Effector memory CD8-positive, alpha-beta T cell (primary cell): ENCODE measurements around the gene LDLRAD3.
"Not testable (repeated sequence)": the region's sequence is repeated elsewhere in the genome, so short reads cannot be mapped to it uniquely, and the experiment has no call there.

Experiments
- ATAC-seq: fragments of 150-1000 bp; cut with Tn5 transposase; replicated peaks from 2 replicates; pipeline ENCODE4 v1.10.0; 2021; ENCODE audit warnings: mild to moderate bottlenecking, moderate library complexity
- DNase-seq, 3 experiments: peaks; one replicate each; pipeline ENCODE4 v3.0.0; 2021
- H3K27ac Mint-ChIP-seq, 2 donors: one replicate each; pipeline ENCODE4 v1.8.0; 2022; ENCODE audit warnings: mild to moderate bottlenecking in 2 of 2, mixed read lengths in 2 of 2, moderate library complexity in 2 of 2
- H3K27me3 Mint-ChIP-seq, 2 donors: one replicate each; pipeline ENCODE4 v1.8.0; 2022; ENCODE audit warnings: mixed read lengths in 2 of 2
- H3K36me3 Mint-ChIP-seq: one replicate; pipeline ENCODE4 v1.8.0; 2022; ENCODE audit warnings: mild to moderate bottlenecking, moderate library complexity, mixed read lengths; ENCODE audit not compliant: insufficient read depth
- H3K4me1 Mint-ChIP-seq, 2 donors: one replicate each; pipeline ENCODE4 v1.8.0; 2022; ENCODE audit warnings: low read depth in 2 of 2, mixed read lengths in 2 of 2
- H3K4me3 Mint-ChIP-seq, 2 donors: one replicate each; pipeline ENCODE4 v1.8.0; 2022; ENCODE audit warnings: mild to moderate bottlenecking in 2 of 2, mixed read lengths in 2 of 2, moderate library complexity in 2 of 2
- H3K9me3 Mint-ChIP-seq, 2 donors: one replicate each; pipeline ENCODE4 v1.8.0; 2022; ENCODE audit warnings: mixed read lengths in 2 of 2

Gene LDLRAD3

DNA sequence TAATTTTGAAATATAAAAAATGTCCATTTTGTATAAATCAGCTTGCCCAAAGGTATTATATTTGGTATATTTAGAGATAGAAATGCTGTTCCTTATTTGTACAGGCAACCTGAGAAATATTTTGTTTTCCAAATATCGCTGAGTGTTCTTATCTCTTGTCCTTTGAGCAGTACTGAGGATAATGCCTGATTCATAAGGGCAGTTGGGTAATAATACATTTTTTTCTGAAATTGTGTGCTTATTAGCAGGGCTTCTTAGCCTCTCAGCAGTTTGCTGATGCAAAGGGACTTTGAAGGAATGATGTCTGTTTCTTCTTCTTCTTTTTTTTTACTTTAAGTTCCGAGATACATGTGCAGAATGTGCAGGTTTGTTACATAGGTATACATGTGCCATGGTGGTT lies 69.1 kb downstream of the LDLRAD3 start:
- no peak overlapping the region for H3K4me3 Mint-ChIP-seq

DNA sequence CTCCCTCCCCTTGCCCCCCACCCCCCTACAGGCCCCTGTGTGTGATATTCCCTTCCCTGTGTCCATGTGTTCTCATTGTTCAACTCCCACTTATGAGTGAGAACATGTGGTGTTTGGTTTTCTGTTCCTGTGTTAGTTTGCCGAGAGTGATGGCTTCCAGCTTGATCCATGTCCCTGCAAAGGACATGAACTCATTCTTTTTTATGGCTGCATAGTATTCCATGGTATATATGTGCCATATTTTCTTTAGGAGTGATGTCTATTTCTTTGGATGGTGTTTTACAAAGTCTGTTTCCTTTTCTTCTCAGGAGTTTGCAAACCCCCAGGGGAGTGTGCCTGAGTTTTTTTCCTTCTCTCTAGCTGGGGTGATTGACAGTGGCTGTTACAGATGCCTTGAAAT lies 69.6 kb downstream of the LDLRAD3 start:
- H3K27me3 Mint-ChIP-seq, result peaks cover 19 to 30% of the 10 kb centered on the region in 2 donors
- H3K4me3 Mint-ChIP-seq, H3K4me1 Mint-ChIP-seq, H3K9me3 Mint-ChIP-seq, ATAC-seq, H3K36me3 Mint-ChIP-seq, DNase-seq, H3K27ac Mint-ChIP-seq: not testable (repeated sequence)

More for the DNA sequence above, 69.1 kb downstream of the LDLRAD3 start:
- peaks cover 17 to 29% of the 10 kb centered on the region in 2 donors for H3K27me3 Mint-ChIP-seq
- no peaks in the 10 kb centered on the region for H3K9me3 Mint-ChIP-seq
- DNase-seq, result no peak
- no peak for ATAC-seq
- H3K27ac Mint-ChIP-seq, result no peak overlapping the region
- H3K4me1 Mint-ChIP-seq, result peaks cover 0 to 1% of the 10 kb centered on the region in 2 donors
- no peaks in the 10 kb centered on the region for H3K36me3 Mint-ChIP-seq

- DNase-seq, result no peak
Observed at GRCh38 chr11:36013950-36014897, 70.4 kb downstream of the LDLRAD3 start.

GRCh38 chr11:36014898-36015665 lies 71.2 kb downstream of the LDLRAD3 start:
- peaks cover 0 to 1% of the 10 kb centered on the region in 2 donors for H3K4me1 Mint-ChIP-seq
- no peak for DNase-seq
- H3K36me3 Mint-ChIP-seq, result no peaks in the 10 kb centered on the region
- ATAC-seq, result no peak
- H3K27me3 Mint-ChIP-seq, result peaks cover 28 to 35% of the 10 kb centered on the region in 2 donors
- no peaks in the 10 kb centered on the region for H3K9me3 Mint-ChIP-seq
- H3K4me3 Mint-ChIP-seq, result no peak overlapping the region
- H3K27ac Mint-ChIP-seq, result no peak overlapping the region

More at GRCh38 chr11:36013950-36014897, 70.4 kb downstream of the LDLRAD3 start:
- H3K9me3 Mint-ChIP-seq, result no peaks in the 10 kb centered on the region
- no peaks in the 10 kb centered on the region for H3K36me3 Mint-ChIP-seq
- no peak overlapping the region for H3K27ac Mint-ChIP-seq
- peaks cover 27 to 31% of the 10 kb centered on the region in 2 donors for H3K27me3 Mint-ChIP-seq
- no peak overlapping the region for H3K4me3 Mint-ChIP-seq
- ATAC-seq, result no peak
- peaks cover 0 to 1% of the 10 kb centered on the region in 2 donors for H3K4me1 Mint-ChIP-seq

- ATAC-seq (no peak), DNase-seq (no peak)
- H3K4me3 Mint-ChIP-seq, result no peak overlapping the region
- H3K36me3 Mint-ChIP-seq, result no peaks in the 10 kb centered on the region
- H3K27ac Mint-ChIP-seq, result no peak overlapping the region
- peaks cover 0 to 1% of the 10 kb centered on the region in 2 donors for H3K4me1 Mint-ChIP-seq
- no peaks in the 10 kb centered on the region for H3K9me3 Mint-ChIP-seq
- H3K27me3 Mint-ChIP-seq, result peaks cover 35 to 42% of the 10 kb centered on the region in 2 donors
Observed at GRCh38 chr11:36015799-36016198, 71.9 kb downstream of the LDLRAD3 start.

GRCh38 chr11:36016263-36016662 lies 72.4 kb downstream of the LDLRAD3 start:
- Mint-ChIP-seq H3K27ac (no peak overlapping the region), H3K9me3 (no peaks in the 10 kb centered on the region)
- DNase-seq, result no peak

GRCh38 chr11:36016709-36017108 lies 72.8 kb downstream of the LDLRAD3 start:
- Mint-ChIP-seq H3K36me3 (no peaks in the 10 kb centered on the region), H3K4me3 (no peak overlapping the region), H3K27me3 (peaks cover 42 to 52% of the 10 kb centered on the region in 2 donors), H3K4me1 (peaks cover 0 to 1% of the 10 kb centered on the region in 2 donors), H3K9me3 (no peaks in the 10 kb centered on the region), H3K27ac (no peak overlapping the region)
- ATAC-seq, result no peak
- no peak for DNase-seq

More at GRCh38 chr11:36016263-36016662, 72.4 kb downstream of the LDLRAD3 start:
- ATAC-seq, result no peak
- H3K4me3 Mint-ChIP-seq, result no peak overlapping the region
- no peaks in the 10 kb centered on the region for H3K36me3 Mint-ChIP-seq
- peaks cover 0 to 1% of the 10 kb centered on the region in 2 donors for H3K4me1 Mint-ChIP-seq
- H3K27me3 Mint-ChIP-seq, result peaks cover 39 to 47% of the 10 kb centered on the region in 2 donors

DNA sequence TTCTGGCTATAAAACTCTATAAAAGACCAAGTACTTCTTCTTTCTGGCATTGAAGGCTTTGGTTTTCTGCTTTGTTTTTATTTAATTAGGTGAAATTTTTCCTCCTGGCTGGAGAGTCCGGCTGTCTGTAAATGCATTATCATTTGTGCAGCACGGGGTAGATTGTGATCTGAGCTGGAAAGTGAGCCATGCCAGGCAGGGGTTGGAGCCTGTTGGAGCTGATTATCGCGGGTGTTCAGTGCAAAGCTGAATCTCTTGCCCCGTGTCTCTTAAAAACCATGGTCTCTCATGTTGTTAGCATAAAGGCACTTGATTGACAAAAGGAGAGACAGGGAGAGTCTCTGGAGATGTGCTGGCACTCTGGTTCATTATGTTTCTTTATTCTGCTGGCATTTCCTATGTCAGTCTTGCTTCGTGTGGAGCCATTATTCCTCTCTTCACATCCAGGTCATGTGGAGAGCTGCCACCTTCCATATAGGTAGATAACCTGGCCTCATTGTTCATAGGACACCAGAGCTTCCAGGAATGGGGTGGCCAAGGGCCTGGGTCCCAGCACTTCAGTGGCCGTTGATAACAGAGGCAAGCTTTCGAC lies 75.2 kb downstream of the LDLRAD3 start:
- H3K4me1 Mint-ChIP-seq, result no peaks in the 10 kb centered on the region
- no peak for DNase-seq
- no peak overlapping the region for H3K27ac Mint-ChIP-seq
- no peaks in the 10 kb centered on the region for H3K36me3 Mint-ChIP-seq
- no peaks in the 10 kb centered on the region for H3K9me3 Mint-ChIP-seq
- no peak for ATAC-seq
- no peak overlapping the region for H3K4me3 Mint-ChIP-seq
- H3K27me3 Mint-ChIP-seq, result peaks cover 32 to 50% of the 10 kb centered on the region in 2 donors

DNA sequence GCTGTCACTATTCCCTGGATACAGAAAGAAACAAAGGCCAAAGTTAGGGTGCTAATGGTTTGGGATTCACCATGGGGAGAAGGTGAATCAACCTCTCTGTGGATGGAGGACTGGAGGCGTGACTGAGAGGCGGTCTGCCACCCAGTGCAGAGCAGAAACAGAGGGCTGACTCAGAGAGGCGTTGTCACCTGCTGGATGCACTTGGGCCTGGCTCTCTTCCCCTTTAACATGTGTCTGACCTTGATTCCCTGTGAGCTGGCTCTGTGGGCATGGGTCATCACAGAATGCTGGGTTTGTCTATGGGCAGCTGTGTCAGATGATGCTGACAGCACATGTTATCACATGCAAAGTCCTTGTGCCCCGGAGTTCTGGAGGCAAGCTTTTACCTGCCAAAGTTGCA lies 75.9 kb downstream of the LDLRAD3 start:
- Mint-ChIP-seq H3K4me1 (no peaks in the 10 kb centered on the region), H3K4me3 (no peak overlapping the region), H3K36me3 (no peaks in the 10 kb centered on the region), H3K9me3 (no peaks in the 10 kb centered on the region), H3K27ac (no peak overlapping the region), H3K27me3 (peaks cover 27 to 50% of the 10 kb centered on the region in 2 donors)
- DNase-seq (no peak), ATAC-seq (no peak)

- H3K27me3 Mint-ChIP-seq, result peaks cover 27 to 72% of the 10 kb centered on the region in 2 donors
- no peak overlapping the region for H3K4me3 Mint-ChIP-seq
- H3K27ac Mint-ChIP-seq, result no peak overlapping the region
- ATAC-seq (no peak), DNase-seq (no peak)
- no peaks in the 10 kb centered on the region for H3K9me3 Mint-ChIP-seq
- no peaks in the 10 kb centered on the region for H3K4me1 Mint-ChIP-seq
- H3K36me3 Mint-ChIP-seq, result no peaks in the 10 kb centered on the region
Observed at GRCh38 chr11:36022882-36023281, 79.0 kb downstream of the LDLRAD3 start.

GRCh38 chr11:36023922-36024321 lies 80.1 kb downstream of the LDLRAD3 start:
- Mint-ChIP-seq H3K27me3 (peaks cover 22 to 70% of the 10 kb centered on the region in 2 donors), H3K36me3 (no peaks in the 10 kb centered on the region), H3K4me1 (no peaks in the 10 kb centered on the region), H3K9me3 (no peaks in the 10 kb centered on the region), H3K4me3 (no peak overlapping the region), H3K27ac (no peak overlapping the region)
- DNase-seq (no peak), ATAC-seq (no peak)

GRCh38 chr11:36024716-36025115 lies 80.9 kb downstream of the LDLRAD3 start:
- ATAC-seq, result no peak

GRCh38 chr11:36026315-36026968 lies 82.6 kb downstream of the LDLRAD3 start:
- peaks cover 9 to 65% of the 10 kb centered on the region in 2 donors for H3K27me3 Mint-ChIP-seq
- no peak overlapping the region for H3K4me3 Mint-ChIP-seq
- no peaks in the 10 kb centered on the region for H3K9me3 Mint-ChIP-seq
- no peak for DNase-seq
- H3K27ac Mint-ChIP-seq, result no peak overlapping the region
- ATAC-seq, result no peak
- no peaks in the 10 kb centered on the region for H3K4me1 Mint-ChIP-seq
- no peaks in the 10 kb centered on the region for H3K36me3 Mint-ChIP-seq

More at GRCh38 chr11:36024716-36025115, 80.9 kb downstream of the LDLRAD3 start:
- H3K4me3 Mint-ChIP-seq, result no peak overlapping the region
- H3K4me1 Mint-ChIP-seq, result no peaks in the 10 kb centered on the region
- no peaks in the 10 kb centered on the region for H3K9me3 Mint-ChIP-seq
- peaks cover 14 to 70% of the 10 kb centered on the region in 2 donors for H3K27me3 Mint-ChIP-seq
- H3K27ac Mint-ChIP-seq, result no peak overlapping the region
- H3K36me3 Mint-ChIP-seq, result no peaks in the 10 kb centered on the region
- DNase-seq, result no peak
